ENCODE results near the gene SERTM1. TPM values are rescaled to one million over a fixed set of nuclear protein-coding genes. Genes with fewer than 3 reads are reported as not detected.

The SERTM1 gene
- total and polyA plus RNA-seq, 2 of the 8 experiments (the other 6 are each of a cell fraction or from before 2014, with no cell fraction given), result 0.48 to 1.6 TPM

DNA sequence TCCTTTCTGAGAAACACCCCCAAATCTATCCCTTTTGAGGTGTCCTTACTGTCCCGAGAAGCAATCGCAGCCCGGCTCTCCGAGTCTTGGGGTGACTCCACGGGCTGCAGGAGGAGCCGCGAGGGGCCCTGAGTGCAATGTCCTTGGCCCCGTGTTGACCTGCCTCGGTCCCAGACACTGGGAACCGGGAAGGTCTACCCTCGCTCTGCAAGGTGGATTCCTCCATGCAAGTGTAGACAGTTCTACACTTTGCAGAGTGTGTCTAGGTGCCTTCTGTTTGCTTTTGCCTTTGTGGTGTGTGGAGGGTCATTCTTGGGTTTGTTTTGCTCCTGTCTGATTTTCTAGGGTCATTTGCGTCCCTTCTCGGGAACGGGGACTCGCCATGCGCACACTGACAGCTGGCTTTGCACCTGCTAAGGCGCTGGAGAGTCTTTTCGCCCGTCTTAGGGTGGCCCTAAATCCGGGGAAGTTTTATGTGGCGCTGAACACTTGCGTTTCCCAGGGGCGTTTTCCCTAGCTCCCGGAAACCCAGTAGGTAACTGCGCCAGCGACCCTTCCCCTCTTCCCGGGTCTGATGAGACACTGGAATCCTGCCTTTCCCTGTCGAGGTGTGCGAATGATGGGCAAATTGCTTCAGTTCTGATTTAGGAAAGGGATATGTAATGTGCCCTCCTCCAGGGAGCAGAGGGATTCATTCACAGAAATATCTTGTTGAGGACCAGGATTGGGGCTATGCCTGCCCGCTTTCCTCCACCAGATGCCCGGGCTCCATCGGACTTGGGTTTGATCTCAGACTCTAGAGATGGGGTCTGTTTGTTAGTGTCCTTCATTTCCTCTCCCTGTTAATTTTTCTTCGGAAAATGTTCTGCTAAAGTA lies 755 bp downstream of the SERTM1 start (continued):
- no peak for TF ChIP-seq TEAD4 (IDR thresholded peaks at IDR 0.05; ENCODE audit: low read depth, low read length)
- TF ChIP-seq SUZ12 (IDR thresholded peaks at IDR 0.05; ENCODE audit: low read length), result peak; percentile 64; the same call in 1 of the 2 replicates
- TF ChIP-seq NANOG (IDR thresholded peaks at IDR 0.05; ENCODE audit: insufficient read depth, low read depth, low read length, poor library complexity, severe bottlenecking), result no peak
- no peak for TF ChIP-seq TCF12 (IDR thresholded peaks at IDR 0.05; ENCODE audit: low read depth, low read length)
- no peak for TF ChIP-seq RAD21 (IDR thresholded peaks at IDR 0.05 in 1 of 2, conservative IDR thresholded peaks at IDR 0.05 in 1 of 2; ENCODE audit: low read depth in 2 of 2, low read length in 2 of 2)
- peak; percentile 36 for TF ChIP-seq ASH2L (IDR thresholded peaks at IDR 0.05; ENCODE audit: low read length)
- no peak for TF ChIP-seq CBX8 (IDR thresholded peaks at IDR 0.05; ENCODE audit: borderline replicate concordance, low read depth, low read length)
